SH-SY5Y (cell line): Measurements from ENCODE around the gene MAN1A1.

Experiments
- GATA2 ChIP-seq: IDR thresholded peaks from 2 replicates; pipeline ENCODE4 v1.6.1; 2011; ENCODE audit warnings: mild to moderate bottlenecking, low read depth, low read length
- GATA3 ChIP-seq: IDR thresholded peaks from 2 replicates; pipeline ENCODE4 v1.6.1; 2011; ENCODE audit warnings: low read depth, mild to moderate bottlenecking, low read length, moderate library complexity

DNA sequence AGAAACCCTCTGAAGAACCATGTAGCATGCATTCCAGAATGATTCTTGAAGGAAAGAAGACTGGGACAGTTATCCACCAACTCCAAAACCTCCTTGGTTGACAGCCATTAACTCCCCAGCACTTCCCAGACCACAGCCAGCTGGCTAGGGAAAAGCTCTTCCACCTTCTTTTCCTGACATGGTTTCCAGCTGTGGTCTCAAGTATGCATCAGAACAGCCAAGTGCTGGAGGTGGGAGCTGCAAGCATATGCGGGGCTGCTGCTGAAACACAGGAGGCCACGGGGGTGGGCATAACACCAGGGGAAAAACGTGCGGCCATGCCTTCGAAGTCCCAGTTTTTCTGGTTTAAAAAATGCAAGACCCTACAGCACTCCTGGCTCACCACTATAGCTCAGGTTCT is 163.1 kb downstream of the MAN1A1 start:
- TF ChIP-seq GATA2, result no peak
- no peak for TF ChIP-seq GATA3
